Iris pigment epithelial cell (primary cell): ENCODE data around the gene LRIG2.
"Not testable (repeated sequence)": the region's sequence is repeated elsewhere in the genome, so short reads cannot be mapped to it uniquely, and the experiment has no call there.

Experiments used
- DNase-seq: peaks from one replicate; pipeline ENCODE4 v3.0.0-alpha.2; 2011; ENCODE audit warnings: low read depth

The LRIG2 gene

DNA sequence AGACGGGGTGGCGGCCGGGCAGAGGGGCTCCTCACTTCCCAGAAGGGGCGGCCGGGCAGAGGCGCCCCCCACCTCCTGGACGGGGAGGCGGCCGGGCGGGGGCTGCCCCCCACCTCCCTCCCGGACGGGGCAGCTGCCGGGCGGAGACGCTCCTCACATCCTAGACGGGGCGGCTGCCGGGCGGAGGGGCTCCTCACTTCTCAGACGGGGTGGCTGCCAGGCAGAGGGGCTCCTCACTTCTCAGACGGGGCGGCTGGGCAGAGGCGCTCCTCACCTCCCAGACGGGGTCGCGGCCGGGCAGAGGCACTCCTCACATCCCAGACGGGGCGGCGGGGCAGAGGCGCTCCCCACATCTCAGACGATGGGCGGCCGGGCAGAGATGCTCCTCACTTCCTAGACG, 9.5 kb upstream of the LRIG2 start:
- DNase-seq, result not testable (repeated sequence)

DNA sequence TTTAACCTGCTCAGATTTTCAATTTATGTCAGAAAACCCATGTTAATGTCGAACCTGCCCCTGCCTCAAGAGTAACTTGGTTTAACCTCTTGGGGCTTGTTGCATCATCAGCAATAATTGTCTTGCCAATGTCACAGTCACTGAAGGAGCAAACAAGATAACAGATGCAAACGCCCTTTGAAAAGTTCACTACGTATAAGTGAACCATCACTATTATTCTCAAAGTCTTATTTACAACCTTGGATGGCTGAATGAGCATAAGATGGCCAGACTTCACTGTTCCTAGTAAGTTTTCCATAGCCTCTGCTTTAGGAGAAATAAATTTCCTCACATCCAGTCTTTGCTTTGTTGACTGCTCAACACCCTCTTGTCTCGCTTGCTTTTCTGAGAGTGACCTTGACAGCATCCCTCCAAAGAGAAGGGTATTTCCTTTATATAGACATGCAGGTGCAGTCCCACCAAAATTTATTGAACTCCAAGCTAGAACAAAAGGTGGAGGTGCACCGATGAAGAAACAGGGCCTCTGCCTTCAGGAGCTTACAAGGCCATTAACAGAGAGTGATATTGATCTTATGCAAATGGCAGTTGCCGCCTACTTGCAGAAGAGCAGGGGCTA, 749 bp upstream of the LRIG2 start:
- no peak for DNase-seq

DNA sequence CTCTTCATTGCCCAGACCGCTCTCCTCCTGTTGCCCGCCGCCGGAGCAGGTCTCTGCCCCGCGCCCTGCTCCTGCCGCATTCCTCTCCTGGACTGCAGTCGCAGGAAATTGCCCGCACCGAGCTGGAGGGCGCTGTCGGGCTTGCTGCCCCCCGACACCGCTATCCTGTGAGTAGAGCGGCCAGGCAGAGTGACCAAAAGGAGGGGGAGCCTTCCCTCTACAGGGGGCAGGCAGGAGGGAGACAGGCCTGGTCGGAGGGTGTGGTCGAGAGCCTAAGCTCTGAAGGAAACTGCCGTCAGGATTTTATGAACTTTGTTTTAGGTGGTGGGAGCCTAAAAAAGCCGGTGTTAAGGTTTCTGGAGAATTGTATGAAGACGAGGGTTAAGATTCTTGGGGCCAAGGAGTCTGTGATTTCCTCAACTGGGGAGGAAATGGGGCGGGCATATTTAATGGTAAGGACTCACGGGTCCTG, 517 bp downstream of the LRIG2 start:
- peak; percentile 69 for DNase-seq

- peak; percentile 55 for DNase-seq
Observed at GRCh38 chr1:113074237-113074636, 1.2 kb downstream of the LRIG2 start.

GRCh38 chr1:113077978-113078377, 5.0 kb downstream of the LRIG2 start:
- DNase-seq, result not testable (repeated sequence)

DNA sequence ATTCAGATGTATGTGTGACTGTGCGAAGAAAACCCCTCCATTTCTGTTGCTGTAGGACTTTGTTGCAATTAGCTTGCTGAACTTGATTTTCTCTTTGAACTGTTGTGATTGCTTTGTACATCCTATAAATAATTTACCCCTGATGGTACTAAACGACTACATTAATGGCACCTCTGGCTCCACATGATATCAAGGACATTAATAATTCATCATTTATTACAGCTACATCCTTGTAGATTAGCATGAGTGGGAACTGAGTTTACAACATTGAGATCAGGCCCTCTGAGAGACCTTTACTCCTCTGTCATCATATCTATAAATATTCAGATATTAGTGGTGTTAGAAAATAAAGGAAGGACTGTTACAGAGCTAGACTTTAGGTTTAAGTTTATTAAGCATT, 13.5 kb downstream of the LRIG2 start:
- no peak for DNase-seq

DNA sequence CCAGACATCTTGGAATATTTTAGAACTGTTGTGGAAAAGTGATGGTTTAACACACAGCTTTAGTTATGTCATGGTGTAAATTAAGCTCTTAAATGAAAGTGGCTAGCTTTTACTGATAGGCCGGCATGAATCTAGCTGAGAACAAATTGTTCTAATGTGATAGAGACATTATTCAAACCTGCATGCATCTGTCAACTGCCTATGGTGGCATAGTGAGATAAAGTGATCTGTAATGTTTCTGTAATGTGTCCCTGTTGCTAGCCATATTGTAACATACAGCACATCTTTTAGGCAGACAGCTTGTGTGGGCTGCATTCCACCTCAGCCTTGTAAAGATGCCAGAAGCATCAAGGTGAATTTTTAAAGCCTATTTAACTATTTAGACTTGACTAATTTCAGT, 16.0 kb downstream of the LRIG2 start:
- no peak for DNase-seq

DNA sequence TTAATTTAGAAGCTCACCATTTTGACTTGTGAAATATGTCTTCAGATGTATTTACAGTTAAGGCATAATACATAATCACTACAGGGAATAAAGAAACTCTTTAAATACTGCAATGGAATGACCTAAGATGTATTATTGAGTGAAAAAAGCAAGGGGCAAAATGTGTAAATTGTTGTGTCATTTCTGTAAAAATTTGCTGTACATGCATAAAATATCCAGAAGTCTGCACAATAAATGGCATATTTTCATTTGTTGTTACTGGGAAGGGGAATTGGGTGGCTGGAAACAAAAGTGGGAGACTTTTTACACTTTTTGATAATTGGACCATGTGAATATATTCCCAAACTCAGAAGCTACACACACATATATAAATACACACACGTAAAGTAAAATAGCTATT, 17.1 kb downstream of the LRIG2 start:
- DNase-seq, result no peak

DNA sequence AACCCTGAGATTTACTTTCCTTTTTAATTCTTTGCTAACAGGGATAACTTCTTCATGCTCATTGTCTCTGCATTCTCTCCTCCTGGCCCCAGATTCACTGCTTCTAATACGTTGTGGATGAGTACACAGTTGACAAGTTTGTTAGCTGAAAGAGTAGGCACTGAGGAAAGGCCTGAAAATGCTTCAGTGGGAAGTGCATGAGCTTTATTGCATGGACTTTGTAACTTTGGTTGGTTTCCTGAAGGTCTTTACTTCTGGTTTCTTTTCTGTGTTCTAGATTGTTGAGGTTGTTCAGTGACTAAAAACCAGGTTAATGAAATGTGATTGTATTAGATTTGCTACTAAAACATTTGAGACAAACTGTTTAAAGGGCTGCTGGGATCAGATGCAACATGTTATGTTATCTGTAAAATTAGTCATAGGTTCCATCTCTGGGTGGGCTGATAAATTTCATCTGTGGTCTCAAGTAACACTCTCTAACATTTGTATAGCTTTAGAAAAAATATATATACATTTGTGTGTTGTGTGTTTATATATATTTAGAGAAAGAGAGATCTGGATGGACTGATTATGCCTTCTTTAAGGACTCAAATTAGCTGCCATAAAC, 19.1 kb downstream of the LRIG2 start:
- no peak for DNase-seq

DNA sequence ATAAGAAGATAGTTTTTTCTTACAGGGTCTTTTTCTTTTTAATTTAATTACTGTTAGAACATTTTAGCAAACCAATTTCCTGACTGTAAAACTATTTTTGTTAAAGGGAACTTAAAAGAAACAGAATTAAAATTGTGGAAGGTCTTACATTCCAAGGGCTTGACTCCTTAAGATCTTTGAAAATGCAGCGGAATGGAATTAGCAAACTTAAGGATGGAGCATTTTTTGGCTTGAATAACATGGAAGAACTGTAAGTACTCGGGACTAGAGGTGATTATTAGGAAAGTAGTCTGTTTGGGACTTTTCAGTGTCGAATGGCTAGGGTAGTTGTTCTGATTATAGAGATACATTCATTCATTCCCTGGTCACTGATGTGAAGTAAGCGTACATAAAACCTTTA, 21.5 kb downstream of the LRIG2 start:
- no peak for DNase-seq

- no peak for DNase-seq
Observed at GRCh38 chr1:113095790-113096455, 22.9 kb downstream of the LRIG2 start.

DNA sequence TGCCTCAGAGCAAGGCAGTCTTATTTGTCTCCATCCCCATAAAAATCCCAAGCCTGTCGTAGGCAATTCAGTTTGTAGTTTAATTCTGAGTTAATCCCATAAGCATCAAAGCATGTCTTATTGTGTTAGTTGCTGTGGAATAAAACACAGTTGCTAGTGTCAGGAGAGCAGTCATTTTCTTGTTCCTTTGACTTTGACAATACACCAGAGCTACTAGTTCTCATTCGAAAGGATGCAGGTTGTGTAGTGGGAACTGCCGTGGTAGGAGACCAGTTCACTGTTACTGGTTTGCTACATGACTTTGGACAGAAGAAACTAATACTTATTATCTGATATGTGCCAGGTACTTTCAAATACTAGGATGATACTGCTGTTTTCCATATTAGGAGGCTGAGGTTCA, 23.5 kb downstream of the LRIG2 start:
- DNase-seq, result no peak

DNA sequence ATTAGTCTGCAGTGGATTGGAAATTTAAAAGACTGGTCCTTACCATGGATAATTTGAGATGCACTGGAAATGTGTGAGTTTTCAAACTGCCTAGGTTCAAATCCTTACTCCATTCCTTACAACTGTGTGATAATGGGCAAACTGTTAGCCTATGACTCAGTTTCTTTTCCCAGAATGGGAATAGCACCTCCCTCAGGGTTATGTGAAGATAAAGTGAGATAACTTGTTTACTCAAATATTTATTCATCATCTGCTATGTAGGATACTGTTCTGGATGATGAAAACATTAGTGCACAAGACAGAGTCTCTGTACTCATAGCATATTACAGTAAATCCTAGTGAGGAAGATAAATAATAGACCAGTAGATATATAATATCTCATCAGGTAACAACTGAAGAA, 28.6 kb downstream of the LRIG2 start:
- peak; percentile 62 for DNase-seq

GRCh38 chr1:113103048-113103447, 30.1 kb downstream of the LRIG2 start:
- no peak for DNase-seq

DNA sequence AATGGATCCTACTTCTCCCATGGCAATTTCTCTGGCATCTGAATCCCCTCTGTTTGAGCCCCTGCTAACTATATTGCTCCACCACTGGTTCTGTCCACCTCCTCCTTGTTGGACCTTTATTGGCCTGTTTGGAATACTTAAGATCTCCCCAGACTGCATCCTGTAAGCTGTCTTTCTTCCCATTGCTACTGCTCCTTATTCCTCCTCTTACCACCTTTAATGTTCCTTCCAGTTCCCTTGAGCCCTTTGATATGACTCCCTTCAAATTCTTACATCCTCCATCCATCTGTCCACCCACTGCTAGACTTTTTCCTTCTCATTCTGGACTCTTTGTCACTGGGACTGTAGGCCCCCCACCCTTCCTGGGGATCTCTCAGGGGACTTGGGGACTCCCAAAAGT, 31.0 kb downstream of the LRIG2 start:
- DNase-seq, result no peak

DNA sequence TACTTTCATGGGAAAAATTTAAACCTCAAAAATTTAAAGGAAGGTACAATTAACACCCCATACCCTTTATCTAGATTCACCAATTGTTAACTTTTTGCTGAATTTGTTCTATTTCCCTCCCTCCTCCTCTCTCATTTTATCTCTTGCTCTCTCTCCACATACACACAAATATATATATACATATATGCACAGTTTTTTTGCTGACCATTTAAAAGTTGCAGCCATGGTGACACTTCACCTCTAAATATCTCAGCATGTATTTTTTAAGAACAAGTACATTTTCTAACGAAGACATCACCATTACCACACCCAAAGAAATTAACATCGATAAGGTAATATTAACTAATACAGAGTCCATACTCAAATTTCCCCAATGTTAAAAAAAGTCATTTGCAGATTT, 33.9 kb downstream of the LRIG2 start:
- no peak for DNase-seq

DNA sequence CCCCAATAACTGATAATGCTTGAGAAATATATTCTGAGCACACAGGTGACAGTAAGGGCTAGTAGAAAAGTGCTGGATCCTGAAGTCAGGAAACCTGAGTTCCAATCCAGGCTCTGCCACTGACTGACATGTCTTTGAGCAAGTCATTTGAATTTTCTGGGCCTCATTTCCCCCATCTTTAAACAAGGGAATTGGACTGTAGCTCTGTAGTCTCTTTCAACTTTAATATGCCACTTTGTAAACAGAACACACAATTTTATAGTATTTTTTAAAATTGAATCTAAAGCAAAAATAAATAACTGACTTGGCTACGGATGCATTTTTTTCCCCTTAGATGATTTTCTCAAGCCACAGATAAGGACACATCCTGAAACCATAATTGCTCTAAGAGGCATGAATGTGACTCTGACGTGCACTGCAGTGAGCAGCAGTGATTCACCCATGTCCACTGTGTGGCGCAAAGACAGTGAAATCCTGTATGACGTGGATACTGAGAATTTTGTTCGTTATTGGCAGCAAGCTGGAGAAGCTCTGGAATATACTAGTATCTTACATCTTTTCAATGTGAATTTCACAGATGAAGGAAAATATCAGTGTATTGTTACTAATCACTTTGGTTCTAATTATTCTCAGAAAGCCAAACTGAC, 37.0 kb downstream of the LRIG2 start:
- DNase-seq, result peak; percentile 98

DNA sequence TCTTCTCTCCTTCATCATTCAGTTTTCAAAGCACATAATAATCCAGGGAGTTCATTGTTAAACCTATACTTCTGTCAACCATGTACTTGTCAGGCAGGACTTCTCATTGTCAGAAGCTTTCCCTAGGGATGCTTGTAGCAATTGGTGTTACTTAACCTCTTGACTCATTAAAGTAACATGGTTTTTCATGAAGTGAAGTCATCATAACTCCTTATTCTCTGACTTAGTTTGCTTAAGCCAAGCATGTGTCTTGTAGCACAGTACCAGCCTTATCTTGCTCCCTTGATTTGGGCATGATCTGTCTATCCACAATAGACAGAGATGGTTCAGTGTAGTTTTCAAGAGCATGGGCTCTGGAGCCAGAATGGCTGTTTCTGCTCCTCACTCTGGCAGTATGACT, 45.3 kb downstream of the LRIG2 start:
- DNase-seq, result no peak

DNA sequence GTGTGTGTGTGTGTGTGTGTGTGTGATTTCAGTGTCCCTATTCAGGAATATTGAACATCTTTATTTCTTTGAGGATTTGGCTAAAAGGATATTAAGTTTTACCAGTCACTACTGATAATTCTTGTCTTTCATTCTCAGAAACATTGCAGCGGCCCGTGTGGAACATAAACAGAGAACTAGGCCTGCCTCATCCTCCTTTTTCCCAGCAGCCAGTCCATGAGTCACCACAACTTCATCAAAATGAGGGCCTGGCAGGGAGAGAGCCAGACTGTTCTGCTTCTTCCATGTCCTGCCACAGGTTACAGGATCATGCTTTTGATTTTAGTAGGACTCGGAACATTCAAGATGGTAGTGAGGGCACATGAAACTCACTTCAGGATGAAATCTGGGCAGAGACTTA, 50.7 kb downstream of the LRIG2 start:
- peak; percentile 86 for DNase-seq

GRCh38 chr1:113124366-113124765, 51.4 kb downstream of the LRIG2 start:
- DNase-seq, result no peak

DNA sequence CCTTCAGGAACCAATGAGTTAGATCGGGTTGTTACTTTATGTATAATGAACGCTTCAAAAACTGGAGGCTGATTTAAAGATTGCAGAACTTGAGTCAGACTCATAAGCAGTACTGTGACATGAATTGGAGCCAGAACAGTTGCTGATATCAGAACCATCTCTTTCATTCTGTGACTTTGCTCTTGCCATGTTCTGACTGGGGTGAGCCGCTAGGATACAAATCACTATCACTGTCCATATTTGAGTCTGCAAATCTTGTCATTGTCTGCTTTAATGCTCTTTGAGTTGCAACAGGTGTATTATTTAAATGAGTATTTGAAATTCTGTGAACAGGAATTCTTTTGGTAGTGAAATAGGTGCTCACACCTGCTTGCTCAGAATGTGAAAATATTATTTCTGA, 52.5 kb downstream of the LRIG2 start:
- DNase-seq, result no peak

GRCh38 chr1:113126207-113126606, 53.2 kb downstream of the LRIG2 start:
- no peak for DNase-seq

DNA sequence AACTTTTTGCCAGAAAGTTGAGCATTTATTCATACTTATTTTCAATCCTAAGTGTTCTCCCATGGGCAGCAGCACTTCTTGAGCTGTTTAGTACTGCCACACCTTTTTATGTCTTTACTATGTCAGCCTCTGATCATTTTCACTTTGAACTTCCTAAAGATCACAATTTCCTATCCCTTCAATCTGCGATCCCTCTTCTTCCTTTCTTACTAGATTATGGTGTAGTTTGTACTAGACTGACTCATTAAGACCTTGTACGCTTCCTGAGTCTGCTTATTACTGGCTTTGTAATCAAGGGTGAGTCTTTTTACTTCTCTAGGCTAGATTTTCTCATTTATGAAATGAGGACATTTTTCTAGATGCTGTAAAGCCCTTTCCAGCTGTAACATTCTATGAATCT, 55.1 kb downstream of the LRIG2 start:
- DNase-seq, result peak; percentile 57
